HepG2 (cell line): ENCODE data around the gene LAX1. TPM values are rescaled to one million over a fixed set of nuclear protein-coding genes. Genes with fewer than 3 reads are reported as not detected.

Experiments
- ADNP ChIP-seq: sonication (generic); formaldehyde crosslinking; IDR thresholded peaks from 2 replicates; pipeline ENCODE4 v1.4.0; 2020; ENCODE audit warnings: missing genetic modification reagents
- ARID2 ChIP-seq: sonication (generic); formaldehyde crosslinking; IDR thresholded peaks from 2 replicates; pipeline ENCODE4 v1.8.1; 2022; ENCODE audit warnings: mild to moderate bottlenecking, missing genetic modification reagents, borderline replicate concordance
- BORCS8-MEF2B ChIP-seq: sonication (generic); formaldehyde crosslinking; IDR thresholded peaks from 2 replicates; pipeline ENCODE4 v1.8.0; 2022; ENCODE audit warnings: mild to moderate bottlenecking, missing genetic modification reagents
- BRD4 ChIP-seq: sonication (generic); formaldehyde crosslinking; IDR thresholded peaks from 2 replicates; pipeline ENCODE4 v1.4.0; 2020; ENCODE audit warnings: missing genetic modification reagents
- CHD2 ChIP-seq: IDR thresholded peaks from 2 replicates; pipeline ENCODE4 v1.6.1; 2011; ENCODE audit warnings: low read depth, low read length, improper control_type of control experiment
- FOXC1 ChIP-seq: sonication (generic); formaldehyde crosslinking; IDR thresholded peaks from 2 replicates; pipeline ENCODE4 v1.8.0; 2022; ENCODE audit warnings: mild to moderate bottlenecking, missing genetic modification reagents, borderline replicate concordance
- GABPA ChIP-seq, 2 experiments: IDR thresholded peaks; 2 replicates each; pipeline ENCODE4 v1.6.1; 2011 to 2016; ENCODE audit warnings: low read depth in 2 of 2, low read length in 1 of 2, missing biosample characterization in 1 of 2, missing genetic modification characterization in 1 of 2
- HNRNPK ChIP-seq: fragments of 200-400 bp; formaldehyde crosslinking; IDR thresholded peaks from 2 replicates; pipeline ENCODE4 v1.6.1; 2018; ENCODE audit warnings: low read length, low read depth, moderate library complexity, mild to moderate bottlenecking; ENCODE audit not compliant: poor library complexity, severe bottlenecking
- MBNL3 ChIP-seq: fragments of 250-450 bp; sonication (Bioruptor Pico); conservative IDR thresholded peaks from 2 replicates; pipeline ENCODE4 v1.8.0; 2022; ENCODE audit warnings: mild to moderate bottlenecking, inconsistent platforms
- MXI1 ChIP-seq: IDR thresholded peaks from 3 replicates; pipeline ENCODE4 v1.6.1; 2012; ENCODE audit warnings: low read depth, low read length, inconsistent platforms, borderline replicate concordance
- MYC ChIP-seq: sonication (generic); formaldehyde crosslinking; IDR thresholded peaks from 2 replicates; pipeline ENCODE4 v1.9.0; 2021; ENCODE audit warnings: missing genetic modification reagents, borderline replicate concordance
- NFKBIZ ChIP-seq: IDR thresholded peaks from 2 replicates; pipeline ENCODE4 v1.6.1; 2018; ENCODE audit warnings: missing genetic modification reagents, missing compliant biosample characterization
- SKI ChIP-seq: fragments of 450-650 bp; IDR thresholded peaks from one replicate; pipeline ENCODE4 v1.6.1; 2018; ENCODE audit warnings: mild to moderate bottlenecking; ENCODE audit not compliant: partially characterized antibody
- SNRNP70 ChIP-seq: fragments of 200-400 bp; formaldehyde crosslinking; IDR thresholded peaks from 2 replicates; pipeline ENCODE4 v1.6.1; 2017; ENCODE audit warnings: mild to moderate bottlenecking, low read depth, low read length, moderate library complexity
- TCF7 ChIP-seq: sonication (generic); IDR thresholded peaks from 2 replicates; pipeline ENCODE4 v1.6.1; 2016; ENCODE audit warnings: antibody characterized with exemption, low read depth
- TEAD2 ChIP-seq: sonication (generic); formaldehyde crosslinking; IDR thresholded peaks from 2 replicates; pipeline ENCODE4 v1.9.0; 2021; ENCODE audit warnings: missing genetic modification reagents
- TOPORS ChIP-seq: sonication (generic); formaldehyde crosslinking; IDR thresholded peaks from 2 replicates; pipeline ENCODE4 v1.8.0; 2023; ENCODE audit warnings: mild to moderate bottlenecking, missing genetic modification reagents
- ZEB1 ChIP-seq: IDR thresholded peaks from 2 replicates; pipeline ENCODE4 v1.6.1; 2012; ENCODE audit warnings: mild to moderate bottlenecking, low read depth, inconsistent platforms; ENCODE audit not compliant: insufficient replicate concordance
- ZNF264 ChIP-seq: sonication (generic); formaldehyde crosslinking; IDR thresholded peaks from 2 replicates; pipeline ENCODE4 v1.4.0; 2020; ENCODE audit warnings: missing genetic modification reagents
- ZNF274 ChIP-seq: sonication (generic); formaldehyde crosslinking; IDR thresholded peaks from 2 replicates; pipeline ENCODE4 v1.5.1; 2020; ENCODE audit warnings: mild to moderate bottlenecking, missing genetic modification reagents
- ZNF30 ChIP-seq: sonication (generic); formaldehyde crosslinking; IDR thresholded peaks from 2 replicates; pipeline ENCODE4 v1.5.0; 2020; ENCODE audit warnings: mild to moderate bottlenecking, missing genetic modification reagents
- ZNF569 ChIP-seq: sonication (generic); formaldehyde crosslinking; IDR thresholded peaks from 2 replicates; pipeline ENCODE4 v1.5.0; 2020; ENCODE audit warnings: mild to moderate bottlenecking, missing genetic modification reagents, moderate library complexity, borderline replicate concordance
- ZNF761 ChIP-seq: sonication (generic); formaldehyde crosslinking; conservative IDR thresholded peaks from 2 replicates; pipeline ENCODE4 v1.4.0; 2020; ENCODE audit warnings: mild to moderate bottlenecking, missing genetic modification reagents
- ZNF879 ChIP-seq: sonication (generic); formaldehyde crosslinking; IDR thresholded peaks from 2 replicates; pipeline ENCODE4 v1.8.1; 2023; ENCODE audit warnings: missing genetic modification reagents
- polyA plus RNA-seq, 8 experiments: library from polyadenylated mRNA; depleted of rRNA in 3 of 8; stranded (reverse) in 7 of 8; unstranded in 1 of 8; fragments of >200 nt; fragmentation: Illumina TruSeq in 4 of 8; extraction: Trizol in 4 of 8; gene quantifications; 2 replicates each; pipeline versions ENCODE4 v1.2.1 to v1.2.3, GENCODE V29; 2011 to 2016; ENCODE audit warnings: low read depth in 4 of 8, missing spikeins in 1 of 8, mixed read lengths in 1 of 8; ENCODE audit not compliant: insufficient read depth in 1 of 8
- total RNA-seq, 5 experiments: library from RNA; depleted of rRNA; stranded (reverse); fragments of >200 nt; fragmentation: Illumina TruSeq; extraction: Trizol; gene quantifications; 2 replicates each; pipeline ENCODE4 v1.2.3, GENCODE V29; 2016; ENCODE audit warnings: low read depth in 1 of 5
- TF ChIP-seq, protein P1 (sequence below): sonication (generic); formaldehyde crosslinking; IDR thresholded peaks from 2 replicates; pipeline ENCODE4; 2020; ENCODE audit warnings: missing genetic modification reagents, mild to moderate bottlenecking, borderline replicate concordance
- TF ChIP-seq, protein P2 (sequence below): sonication (generic); formaldehyde crosslinking; IDR thresholded peaks from 2 replicates; pipeline ENCODE4 v1.4.0; 2020; ENCODE audit warnings: mild to moderate bottlenecking, missing genetic modification reagents
- TF ChIP-seq, protein P3 (sequence below): sonication (generic); formaldehyde crosslinking; IDR thresholded peaks from 2 replicates; pipeline ENCODE4 v1.5.1; 2020; ENCODE audit warnings: missing genetic modification reagents, mild to moderate bottlenecking, borderline replicate concordance
- TF ChIP-seq, protein P4 (sequence below): sonication (generic); formaldehyde crosslinking; IDR thresholded peaks from 2 replicates; pipeline ENCODE4 v1.4.0; 2020; ENCODE audit warnings: mild to moderate bottlenecking, missing genetic modification reagents, borderline replicate concordance

The LAX1 gene
- total and polyA plus RNA-seq, 2 of the 13 experiments (the other 11 are each of a cell fraction or from before 2014, with no cell fraction given), result not detected

DNA sequence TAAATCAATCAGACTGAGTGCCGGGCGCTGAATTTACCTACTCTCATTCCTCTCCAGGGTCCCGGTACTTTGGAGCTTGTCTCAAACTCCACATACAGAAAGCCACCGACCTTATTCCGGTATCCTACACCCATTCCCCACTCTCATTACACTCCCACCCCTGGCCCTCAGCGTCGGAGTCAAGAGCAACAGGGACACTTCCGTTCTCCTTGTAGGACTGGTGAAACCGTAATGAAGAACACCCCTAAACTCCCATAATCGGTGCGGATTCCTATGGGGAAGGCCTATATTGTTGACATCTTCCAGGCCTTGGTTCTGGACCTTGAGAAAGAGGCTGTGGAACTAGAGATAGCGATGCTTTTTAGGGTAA is 31.2 kb downstream of the LAX1 start (continued):
- TF ChIP-seq BORCS8-MEF2B (CRISPR knock-in tag) (0 out of 2 replicates have a peak, but pooled peaks have one; percentile 25), GABPA (IDR thresholded peaks at IDR 0.05; ENCODE audit: low read depth, low read length) (no peak), GABPA (CRISPR knock-in tag; IDR thresholded peaks at IDR 0.05; ENCODE audit: low read depth) (peak; percentile 56), MXI1 (no peak), TEAD2 (CRISPR knock-in tag) (no peak), MBNL3 (CRISPR knock-in tag) (no peak), NFKBIZ (no peak), TOPORS (CRISPR knock-in tag) (no peak), SKI (no peak), ZNF879 (CRISPR knock-in tag) (no peak), ZNF761 (CRISPR knock-in tag) (no peak), MYC (CRISPR knock-in tag) (no peak), HNRNPK (peak; percentile 61), BRD4 (CRISPR knock-in tag) (no peak), SNRNP70 (no peak), ZNF569 (no peak), ADNP (CRISPR knock-in tag) (no peak), TCF7 (no peak), ZNF264 (CRISPR knock-in tag) (no peak), ARID2 (CRISPR knock-in tag) (no peak), CHD2 (no peak), ZEB1 (no peak), ZNF30 (CRISPR knock-in tag) (no peak), FOXC1 (CRISPR knock-in tag) (no peak), ZNF274 (CRISPR knock-in tag) (no peak)
- TF ChIP-seq, protein P1, sequence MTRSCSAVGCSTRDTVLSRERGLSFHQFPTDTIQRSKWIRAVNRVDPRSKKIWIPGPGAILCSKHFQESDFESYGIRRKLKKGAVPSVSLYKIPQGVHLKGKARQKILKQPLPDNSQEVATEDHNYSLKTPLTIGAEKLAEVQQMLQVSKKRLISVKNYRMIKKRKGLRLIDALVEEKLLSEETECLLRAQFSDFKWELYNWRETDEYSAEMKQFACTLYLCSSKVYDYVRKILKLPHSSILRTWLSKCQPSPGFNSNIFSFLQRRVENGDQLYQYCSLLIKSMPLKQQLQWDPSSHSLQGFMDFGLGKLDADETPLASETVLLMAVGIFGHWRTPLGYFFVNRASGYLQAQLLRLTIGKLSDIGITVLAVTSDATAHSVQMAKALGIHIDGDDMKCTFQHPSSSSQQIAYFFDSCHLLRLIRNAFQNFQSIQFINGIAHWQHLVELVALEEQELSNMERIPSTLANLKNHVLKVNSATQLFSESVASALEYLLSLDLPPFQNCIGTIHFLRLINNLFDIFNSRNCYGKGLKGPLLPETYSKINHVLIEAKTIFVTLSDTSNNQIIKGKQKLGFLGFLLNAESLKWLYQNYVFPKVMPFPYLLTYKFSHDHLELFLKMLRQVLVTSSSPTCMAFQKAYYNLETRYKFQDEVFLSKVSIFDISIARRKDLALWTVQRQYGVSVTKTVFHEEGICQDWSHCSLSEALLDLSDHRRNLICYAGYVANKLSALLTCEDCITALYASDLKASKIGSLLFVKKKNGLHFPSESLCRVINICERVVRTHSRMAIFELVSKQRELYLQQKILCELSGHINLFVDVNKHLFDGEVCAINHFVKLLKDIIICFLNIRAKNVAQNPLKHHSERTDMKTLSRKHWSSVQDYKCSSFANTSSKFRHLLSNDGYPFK (CRISPR knock-in tag), result no peak
- TF ChIP-seq, protein P2, sequence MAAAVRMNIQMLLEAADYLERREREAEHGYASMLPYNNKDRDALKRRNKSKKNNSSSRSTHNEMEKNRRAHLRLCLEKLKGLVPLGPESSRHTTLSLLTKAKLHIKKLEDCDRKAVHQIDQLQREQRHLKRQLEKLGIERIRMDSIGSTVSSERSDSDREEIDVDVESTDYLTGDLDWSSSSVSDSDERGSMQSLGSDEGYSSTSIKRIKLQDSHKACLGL (CRISPR knock-in tag), result no peak
- TF ChIP-seq, protein P3, sequence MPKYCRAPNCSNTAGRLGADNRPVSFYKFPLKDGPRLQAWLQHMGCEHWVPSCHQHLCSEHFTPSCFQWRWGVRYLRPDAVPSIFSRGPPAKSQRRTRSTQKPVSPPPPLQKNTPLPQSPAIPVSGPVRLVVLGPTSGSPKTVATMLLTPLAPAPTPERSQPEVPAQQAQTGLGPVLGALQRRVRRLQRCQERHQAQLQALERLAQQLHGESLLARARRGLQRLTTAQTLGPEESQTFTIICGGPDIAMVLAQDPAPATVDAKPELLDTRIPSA (CRISPR knock-in tag), result no peak
- TF ChIP-seq, protein P4, sequence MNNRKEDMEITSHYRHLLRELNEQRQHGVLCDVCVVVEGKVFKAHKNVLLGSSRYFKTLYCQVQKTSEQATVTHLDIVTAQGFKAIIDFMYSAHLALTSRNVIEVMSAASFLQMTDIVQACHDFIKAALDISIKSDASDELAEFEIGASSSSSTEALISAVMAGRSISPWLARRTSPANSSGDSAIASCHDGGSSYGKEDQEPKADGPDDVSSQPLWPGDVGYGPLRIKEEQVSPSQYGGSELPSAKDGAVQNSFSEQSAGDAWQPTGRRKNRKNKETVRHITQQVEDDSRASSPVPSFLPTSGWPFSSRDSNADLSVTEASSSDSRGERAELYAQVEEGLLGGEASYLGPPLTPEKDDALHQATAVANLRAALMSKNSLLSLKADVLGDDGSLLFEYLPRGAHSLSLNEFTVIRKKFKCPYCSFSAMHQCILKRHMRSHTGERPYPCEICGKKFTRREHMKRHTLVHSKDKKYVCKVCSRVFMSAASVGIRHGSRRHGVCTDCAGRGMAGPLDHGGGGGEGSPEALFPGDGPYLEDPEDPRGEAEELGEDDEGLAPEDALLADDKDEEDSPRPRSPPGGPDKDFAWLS, result no peak
